NCI-H1417 treated with DMSO at 0.1 percent for 48 hours (cell line): ENCODE measurements around the gene ENPP7.

Experiments used
- DNase-seq: peaks from one replicate; lab custom pipeline; 2025; lab: John Stamatoyannopoulos, UW

Gene ENPP7, protein sequence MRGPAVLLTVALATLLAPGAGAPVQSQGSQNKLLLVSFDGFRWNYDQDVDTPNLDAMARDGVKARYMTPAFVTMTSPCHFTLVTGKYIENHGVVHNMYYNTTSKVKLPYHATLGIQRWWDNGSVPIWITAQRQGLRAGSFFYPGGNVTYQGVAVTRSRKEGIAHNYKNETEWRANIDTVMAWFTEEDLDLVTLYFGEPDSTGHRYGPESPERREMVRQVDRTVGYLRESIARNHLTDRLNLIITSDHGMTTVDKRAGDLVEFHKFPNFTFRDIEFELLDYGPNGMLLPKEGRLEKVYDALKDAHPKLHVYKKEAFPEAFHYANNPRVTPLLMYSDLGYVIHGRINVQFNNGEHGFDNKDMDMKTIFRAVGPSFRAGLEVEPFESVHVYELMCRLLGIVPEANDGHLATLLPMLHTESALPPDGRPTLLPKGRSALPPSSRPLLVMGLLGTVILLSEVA

DNA sequence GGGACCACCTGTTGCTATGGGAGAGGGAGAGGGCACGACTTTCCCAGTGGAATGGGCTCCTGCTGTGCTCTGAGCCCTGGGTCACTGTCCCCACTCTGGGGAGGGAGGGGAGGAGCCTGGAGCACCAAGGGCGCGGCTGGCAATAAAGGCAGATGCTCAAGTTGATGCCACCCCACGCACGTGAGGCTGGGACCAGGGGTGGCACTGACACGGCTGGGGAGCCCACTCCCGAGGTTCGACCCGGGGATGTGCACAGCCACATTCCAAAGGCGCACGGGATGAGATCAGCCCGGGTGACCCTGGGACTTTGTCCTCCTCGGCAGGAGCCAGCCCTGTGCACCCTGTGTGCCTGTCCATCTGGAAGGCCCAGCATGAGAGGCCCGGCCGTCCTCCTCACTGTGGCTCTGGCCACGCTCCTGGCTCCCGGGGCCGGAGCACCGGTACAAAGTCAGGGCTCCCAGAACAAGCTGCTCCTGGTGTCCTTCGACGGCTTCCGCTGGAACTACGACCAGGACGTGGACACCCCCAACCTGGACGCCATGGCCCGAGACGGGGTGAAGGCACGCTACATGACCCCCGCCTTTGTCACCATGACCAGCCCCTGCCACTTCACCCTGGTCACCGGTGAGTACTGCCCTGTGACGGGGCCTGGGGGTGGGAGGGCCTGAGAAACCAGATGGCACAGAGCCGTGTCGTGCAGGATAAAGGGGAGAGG lies at the start of gene ENPP7:
Gene ENPP7, plus strand, starts transcription at position 175 of the 715 bp plus-strand sequence. Its CDS starts 197 bp downstream, at position 372.
- no peak for DNase-seq

DNA sequence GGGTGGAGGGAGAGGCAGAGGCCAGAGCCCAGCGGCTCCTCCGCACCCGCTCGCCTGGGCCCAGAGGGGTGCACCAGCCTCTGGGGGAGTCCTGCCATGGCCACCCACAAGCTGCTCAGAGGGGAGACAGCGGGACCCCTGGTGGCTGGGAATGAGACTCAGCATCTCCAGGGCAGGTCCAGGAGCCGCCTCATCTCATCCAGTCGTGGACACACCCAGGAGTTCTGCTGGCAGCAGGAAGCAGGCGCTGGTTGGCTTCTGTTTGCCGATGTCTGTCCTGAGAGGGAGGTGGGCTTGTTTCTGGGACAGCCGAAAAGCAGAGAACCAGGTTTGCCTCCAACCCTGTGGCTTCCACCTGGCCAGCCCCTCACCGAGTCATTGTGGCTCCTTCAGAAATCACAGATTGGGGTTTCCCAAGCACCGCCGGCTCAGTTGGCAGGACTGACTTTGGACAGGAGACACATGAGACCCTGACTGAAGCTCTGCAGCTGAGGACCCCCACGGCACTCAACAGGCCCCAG lies 49.6 kb upstream of the ENPP7 start:
- no peak for DNase-seq

DNA sequence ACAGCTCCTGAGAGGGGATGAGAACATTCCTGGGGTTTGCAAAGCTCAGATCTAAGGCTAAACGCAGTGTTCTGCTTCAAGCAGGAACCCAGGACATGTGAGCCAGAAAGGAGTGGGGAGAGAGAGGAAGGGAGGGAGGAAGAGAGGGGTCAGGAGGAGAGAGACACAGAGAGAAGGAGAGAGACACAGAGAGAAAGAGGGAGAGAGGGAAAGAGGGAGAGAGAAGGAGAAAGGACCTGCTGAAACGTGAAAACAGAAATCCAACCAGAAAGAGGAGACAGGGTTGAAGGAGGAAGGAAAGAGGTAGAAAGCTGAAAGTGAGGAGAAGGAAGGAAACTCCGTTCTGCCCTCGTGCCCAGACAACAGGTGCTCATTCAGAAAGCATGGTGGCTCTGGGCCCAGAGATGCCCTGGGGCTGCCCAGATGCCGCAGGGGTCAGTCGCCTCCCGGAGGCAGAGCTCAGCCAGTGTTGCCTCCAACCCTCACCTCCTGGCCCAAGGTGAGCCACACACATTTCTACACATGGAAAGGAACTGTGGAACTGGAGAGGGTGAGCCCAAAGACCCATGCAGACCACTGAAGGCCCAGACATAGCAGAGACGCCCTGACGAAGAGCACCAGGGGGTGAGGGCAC lies 49.0 kb upstream of the ENPP7 start:
- no peak for DNase-seq

DNA sequence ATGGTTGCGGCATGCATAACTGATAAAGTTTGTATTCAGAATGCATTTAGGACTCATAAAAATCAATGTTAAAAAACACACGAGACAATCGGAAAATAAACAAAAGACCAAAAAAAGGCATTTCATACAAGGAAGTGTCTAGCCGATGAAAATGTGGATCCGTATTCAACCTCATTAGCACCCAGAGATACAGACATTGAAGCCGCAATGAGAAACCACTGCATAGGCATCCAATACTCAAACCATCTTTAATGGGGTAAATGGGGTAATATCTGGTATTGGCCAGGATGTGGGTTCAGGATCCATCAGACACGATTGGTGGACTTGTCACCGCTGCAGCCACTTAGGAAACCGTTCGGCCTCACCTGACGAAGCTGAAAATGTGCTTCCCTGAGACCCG lies 47.4 kb upstream of the ENPP7 start:
- DNase-seq = no peak

DNA sequence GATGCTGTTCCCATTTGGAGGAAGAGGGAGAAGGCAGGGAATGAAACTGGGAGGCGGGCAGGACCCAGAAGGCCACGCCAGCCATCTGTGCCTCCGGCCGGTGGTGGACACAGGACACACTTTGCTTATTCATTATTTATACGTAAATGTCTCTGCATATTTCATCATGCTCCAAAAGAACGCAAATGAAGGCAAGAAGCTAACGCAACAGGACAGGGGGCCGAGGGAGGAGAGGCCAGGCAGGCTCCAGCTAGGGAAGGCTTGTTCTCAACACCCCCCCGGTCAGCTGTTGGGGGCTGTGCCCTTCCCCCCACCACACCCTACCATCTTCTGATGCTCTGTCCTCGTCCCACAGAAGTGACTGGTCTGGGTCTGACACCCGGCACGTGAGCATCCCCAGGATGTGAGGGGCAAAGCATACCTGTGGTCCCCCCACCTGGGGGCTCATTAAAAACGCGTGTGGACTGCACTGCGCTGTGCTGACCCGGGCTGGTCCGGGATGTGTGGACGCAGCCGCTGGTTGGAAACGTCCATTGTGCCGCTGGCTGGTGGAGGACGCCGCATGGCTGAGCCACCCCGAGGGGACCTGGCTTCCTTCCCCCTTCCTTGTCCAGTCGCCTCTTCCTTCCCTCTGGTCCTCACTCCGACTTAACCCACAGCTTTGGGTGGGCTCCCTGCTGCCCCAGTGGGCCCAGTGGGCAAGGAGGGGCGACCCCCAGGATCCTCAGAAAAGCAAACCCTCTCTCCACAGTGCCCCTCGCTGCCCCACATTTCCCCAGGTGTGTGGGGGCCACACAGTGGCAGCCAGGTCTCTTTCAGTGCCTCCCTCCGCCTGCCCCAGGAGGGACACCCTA lies 46.4 kb upstream of the ENPP7 start:
- DNase-seq = no peak

DNA sequence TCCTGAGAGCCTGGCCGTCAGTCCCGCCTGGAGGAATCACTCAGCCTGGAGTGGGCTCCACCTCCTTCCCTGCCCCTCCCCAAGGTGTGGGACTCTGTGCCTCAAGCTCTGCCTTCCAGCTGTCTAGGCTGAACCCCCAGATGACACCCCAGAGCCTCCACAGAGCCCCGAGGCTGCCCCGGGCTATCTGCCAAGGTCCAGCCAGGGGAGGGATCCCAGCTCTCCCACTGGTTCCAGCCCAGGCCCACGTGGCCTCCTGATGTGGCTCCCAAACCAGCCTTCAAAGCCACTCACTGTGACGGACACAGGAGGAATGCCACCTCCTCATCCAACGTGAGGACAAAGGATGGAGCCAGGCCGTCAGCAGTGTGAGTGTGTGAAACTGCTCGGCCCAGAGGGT lies 45.6 kb upstream of the ENPP7 start:
- DNase-seq = no peak

DNA sequence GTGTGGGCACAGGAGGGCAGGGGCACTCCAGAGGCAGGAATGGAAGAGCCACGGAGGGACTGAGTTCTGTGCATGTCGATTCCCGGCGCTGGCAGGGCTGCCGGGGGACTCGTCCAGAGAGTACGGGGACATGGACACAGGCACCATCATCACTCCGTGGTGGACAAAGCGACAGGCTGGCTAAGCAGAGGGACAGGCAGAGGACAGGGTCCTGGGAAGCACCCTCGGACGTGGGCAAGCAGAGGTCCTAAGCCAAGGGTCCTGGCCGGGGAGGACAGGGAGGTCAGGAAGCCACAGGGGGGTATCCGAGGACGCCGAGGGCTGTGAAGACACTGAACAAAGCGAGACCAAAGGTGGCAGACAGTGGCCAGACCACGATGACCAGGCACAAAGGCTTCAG lies 44.3 kb upstream of the ENPP7 start:
- no peak for DNase-seq

DNA sequence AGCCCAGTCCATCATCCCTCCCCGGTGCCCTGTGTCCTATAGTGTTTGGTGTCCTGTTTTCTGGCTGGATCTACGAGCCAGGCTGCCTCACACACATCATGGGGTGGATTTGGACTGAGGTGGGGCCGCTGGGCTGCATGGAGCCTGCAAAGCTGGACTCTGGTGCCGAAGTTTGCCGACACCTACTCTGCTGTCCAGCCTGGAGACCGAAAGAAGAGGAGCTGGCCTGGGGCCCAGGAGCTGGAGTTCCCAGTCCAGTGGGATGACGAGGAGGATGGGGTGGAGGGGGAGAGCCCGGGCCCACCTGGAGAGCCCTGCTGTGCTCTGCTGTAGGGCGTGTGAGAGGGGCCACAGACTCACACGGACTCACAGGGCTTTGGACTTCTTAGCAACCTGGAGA lies 40.3 kb upstream of the ENPP7 start:
- no peak for DNase-seq

DNA sequence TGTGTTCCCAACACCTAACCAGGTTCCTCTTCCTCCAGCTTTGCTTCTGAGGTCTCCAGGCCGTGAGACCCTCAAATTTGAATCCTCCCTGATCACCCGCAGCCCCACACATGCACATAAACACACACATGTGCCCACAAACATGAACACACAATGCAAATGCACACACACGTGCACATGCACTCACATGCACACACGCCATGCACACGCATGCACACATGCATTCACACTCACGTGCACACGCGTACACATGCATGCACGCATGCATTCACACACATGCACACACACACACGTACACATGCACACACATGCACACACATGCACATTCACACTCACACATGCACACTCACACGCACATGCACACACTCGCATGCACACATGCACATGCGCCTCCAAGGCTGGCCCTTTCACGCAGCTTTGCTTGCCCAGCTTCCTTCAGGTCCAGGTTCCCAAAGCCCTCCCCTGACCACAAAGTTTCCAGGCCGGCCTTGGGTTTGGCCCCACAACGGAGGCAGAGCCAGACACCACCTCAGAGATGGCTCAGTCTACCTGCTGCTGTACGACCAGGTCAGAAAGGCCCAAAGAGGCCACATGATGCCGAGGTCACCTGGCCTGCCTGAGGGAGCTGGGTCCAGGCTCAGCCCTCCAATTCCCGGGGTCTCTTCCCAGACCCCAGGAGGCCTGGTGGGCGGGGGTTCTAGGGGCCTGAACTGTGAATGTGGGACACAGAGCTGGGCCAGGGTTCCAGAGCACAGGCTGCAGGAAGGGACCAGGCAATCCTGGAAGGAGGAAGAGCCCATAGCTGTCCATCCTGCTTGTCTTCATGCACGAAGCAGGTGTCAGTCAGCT lies 39.5 kb upstream of the ENPP7 start:
- DNase-seq = no peak

DNA sequence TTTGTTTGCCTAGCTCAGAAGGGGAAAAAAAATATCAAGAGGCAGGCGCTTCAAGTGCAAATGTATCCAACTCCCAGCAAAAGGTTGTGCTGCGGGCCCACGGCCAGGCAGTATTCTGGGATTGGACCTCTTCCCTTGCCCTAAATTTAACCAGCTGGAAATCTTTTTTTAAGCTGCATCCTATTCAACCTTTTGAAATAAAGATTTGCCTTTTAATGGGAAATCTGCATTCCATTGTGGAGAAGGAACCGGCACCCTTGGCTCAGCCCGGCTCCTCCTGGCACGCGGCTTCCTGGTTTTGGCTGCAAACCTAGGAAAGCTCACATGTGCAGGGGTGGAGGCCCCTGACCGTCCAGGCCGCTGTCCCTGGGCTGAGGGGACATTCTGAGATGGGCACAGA lies 38.8 kb upstream of the ENPP7 start:
- no peak for DNase-seq

DNA sequence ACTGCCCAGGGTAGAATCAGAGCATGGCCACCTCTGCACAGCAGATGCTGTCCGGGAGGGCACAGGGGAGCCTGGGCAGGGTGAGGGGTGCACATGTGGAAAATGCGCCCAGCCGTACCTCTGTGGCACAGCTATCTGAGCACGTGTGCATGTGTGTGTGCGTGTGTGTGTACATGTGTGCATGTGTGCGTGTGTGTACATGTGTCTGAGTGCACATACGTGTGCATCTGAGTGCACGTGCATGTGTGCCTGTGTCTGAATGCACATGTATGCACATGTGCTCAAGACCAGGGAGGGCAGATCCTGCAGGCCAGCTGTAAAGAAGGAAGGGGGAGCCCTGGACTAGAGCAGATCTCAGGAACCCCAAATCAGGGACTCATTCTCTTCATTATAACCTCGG lies 37.3 kb upstream of the ENPP7 start:
- no peak for DNase-seq

DNA sequence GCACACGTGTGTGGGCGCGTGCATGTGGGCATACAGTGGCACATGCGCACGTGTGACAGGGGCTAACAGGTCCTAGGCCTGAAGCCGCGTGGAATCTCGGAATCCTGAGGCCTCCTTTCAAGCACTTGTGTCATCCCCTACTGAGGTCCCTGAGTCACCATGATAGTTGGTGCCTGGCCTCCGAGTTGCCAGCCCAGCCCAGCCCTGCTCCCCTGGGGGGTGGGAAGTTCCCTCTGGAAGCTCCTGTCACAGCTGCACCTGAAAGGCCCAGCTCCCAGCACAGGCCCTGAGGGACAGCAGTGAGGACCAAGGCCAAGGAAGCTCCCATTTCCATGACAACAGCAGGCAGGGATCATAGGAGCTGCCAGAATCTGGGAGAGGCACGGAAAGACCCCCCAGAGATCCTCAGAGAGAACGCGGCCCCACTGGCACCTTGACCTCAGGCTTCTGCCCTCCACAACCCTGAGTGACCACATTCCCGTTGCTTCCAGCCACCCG lies 35.4 kb upstream of the ENPP7 start:
- no peak for DNase-seq

DNA sequence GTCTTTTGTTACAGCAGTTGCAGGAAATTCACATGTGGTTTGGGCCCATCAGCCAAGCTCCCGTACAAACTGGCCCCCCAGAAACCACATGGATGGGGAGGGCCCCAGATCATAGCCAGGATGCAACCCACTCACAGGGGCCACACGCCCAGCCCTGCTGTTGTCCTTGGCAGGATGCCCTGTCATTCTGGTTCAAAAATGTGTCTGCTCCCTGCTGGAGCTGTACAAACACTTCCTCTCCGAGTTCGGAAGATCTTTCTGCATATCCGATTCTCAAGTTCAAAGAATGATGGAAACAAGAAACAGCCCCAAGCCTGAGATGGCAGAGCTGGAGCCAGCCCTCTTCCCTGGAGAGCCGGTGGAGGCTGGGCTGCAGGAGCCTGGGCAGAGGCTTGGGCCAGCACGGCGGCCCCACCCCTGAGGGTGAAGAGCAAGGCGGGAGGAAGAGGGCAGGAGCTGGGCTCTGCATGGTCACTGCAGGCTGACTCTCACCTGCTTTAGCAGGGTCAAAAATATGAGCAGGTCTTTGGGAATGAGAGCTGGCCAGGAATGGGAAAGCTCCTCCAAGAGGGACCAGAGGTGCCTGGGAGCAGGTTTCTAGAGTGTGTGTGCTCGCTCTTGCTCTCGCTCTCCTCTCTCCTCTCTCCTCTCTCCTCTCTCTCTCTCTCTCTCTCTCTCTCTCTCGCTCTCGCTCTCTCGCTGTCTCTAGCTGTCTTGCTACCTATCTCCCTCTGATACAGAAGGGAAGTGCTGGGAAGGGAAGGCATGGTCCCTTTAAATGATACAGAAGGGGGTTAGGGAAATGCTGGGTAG lies 34.7 kb upstream of the ENPP7 start:
- DNase-seq = no peak

DNA sequence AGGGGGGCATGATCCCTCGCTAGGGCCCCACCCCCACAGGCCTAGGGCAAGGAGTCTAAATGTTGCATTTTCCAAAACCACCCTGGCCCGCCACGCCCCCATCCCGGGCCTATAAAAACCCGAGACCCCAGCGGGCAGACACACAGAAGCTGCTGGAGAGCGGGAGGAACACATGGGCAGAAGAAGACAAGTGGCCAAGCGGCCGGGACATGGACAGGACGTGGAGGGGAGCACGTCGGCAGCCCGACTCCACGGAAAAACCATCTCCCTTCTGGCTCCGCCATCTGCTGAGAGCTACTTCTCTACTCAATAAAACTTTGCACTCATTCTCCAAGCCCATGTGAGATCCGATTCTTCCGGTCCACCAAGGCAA lies 34.1 kb upstream of the ENPP7 start:
- DNase-seq = no peak

DNA sequence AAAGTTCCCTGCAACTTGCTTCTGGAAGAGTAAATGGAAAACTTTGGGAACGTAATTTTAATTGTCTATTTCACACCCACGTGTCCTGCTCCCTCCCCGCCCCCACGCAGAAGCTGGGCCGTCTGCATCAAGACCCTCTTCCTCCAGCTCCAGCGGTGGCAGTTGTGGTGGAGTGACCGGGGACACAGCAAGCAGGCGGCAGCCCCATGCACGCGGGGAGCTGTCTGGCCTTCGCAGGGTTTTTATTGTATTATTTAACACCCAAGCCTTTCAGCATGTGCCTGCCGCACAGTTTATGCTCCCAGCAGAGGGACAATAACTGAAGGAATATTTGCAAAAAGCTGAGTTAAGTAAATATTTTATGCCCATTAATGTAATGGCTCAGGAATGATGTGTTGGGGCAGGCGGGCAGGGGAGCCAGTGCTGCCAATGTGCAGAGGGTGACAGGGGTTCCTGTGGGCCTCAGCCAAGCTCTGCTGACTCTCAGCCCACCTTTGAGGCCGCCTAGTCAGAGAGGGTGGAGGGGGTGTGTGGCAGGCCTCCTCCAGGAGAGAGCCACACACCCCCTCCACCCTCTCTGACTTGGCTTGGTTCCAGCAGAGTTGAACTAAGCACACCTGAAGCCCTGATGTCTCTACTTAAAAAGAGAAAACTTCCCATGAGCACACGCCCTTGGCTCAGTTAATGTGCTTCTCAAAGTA lies 32.4 kb upstream of the ENPP7 start:
- no peak for DNase-seq

DNA sequence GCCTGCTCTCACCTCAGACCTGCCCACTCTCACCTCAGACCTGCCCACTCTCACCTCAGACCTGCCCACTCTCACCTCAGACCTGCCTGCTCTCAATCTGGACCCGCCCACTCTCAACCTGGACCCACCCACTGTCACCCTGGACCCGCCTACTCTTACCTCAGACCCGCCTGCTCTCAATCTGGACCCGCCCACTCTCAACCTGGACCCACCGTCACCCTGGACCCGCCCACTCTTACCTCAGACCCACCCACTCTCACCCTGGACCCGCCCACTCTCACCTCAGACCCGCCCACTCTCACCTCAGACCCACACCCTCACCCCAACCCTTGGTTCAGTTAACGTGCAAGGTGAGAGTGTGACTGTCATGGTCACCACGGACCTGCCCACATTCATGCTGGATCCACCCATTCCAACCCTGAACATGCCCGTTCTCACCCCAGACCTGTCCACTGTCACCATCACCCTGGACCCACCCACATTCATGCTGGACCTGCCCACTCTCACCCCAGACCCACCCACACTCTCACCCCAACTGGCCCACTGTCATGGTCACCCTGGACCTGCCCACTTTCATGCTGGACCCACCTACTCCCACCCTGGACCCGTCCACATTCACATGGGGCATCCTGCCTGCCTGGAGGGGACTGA lies 31.2 kb upstream of the ENPP7 start:
- no peak for DNase-seq

DNA sequence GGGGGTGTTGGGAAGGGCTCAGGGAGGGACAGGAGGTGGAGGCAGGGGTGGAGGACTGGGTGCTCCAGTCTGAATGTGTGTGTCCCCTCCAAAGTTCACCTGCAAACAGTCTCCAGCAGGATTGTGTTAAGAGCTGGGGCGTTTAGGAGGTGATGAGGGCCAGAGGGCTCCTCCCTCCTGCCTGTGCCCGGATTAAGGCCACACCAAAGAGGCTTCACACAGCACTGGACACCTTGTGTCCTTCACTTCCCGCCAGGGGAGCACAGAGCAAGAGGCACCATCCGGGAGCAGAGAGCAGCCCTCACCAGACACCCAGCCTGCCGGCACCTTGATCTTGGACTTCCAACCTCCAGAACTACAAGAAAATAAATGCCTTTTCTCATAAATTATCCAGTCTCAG lies 30.2 kb upstream of the ENPP7 start:
- no peak for DNase-seq

DNA sequence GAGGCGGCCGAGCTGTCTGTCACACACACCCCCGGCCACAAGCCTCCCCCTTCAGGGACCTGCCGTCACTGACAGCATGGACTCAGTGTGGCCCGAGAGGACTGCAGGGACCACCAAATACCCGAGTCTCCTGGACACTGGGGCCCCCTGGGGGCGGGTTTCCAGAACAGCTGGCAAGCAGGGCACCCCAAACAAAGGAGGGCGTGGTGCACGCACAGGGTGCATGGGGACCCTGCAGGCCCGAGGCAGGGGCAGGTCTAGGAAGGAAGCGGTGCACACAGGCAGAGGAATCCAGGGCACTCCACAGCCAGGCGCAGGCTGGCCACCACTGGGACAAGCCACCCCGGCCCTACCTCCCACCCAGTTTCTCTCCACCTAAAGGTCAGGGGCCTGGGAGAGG lies 28.7 kb upstream of the ENPP7 start:
- no peak for DNase-seq
